Mucosa of descending colon (tissue), 3 donors: ENCODE measurements around the gene DLGAP1. TPM values are rescaled to one million over a fixed set of nuclear protein-coding genes. Genes with fewer than 3 reads are reported as not detected.
"Not testable (repeated sequence)": the region's sequence is repeated elsewhere in the genome, so short reads cannot be mapped to it uniquely, and the experiment has no call there.

Source experiments
- ATAC-seq: fragments of 200-7000 bp; cut with Tn5 transposase; one replicate; pipeline ENCODE4 v1.9.1; 2020; ENCODE audit warnings: mild to moderate bottlenecking, moderate library complexity
- DNase-seq, 3 donors: peaks; one replicate each; pipeline ENCODE4 v3.0.0-alpha.2; 2020
- H3K36me3 ChIP-seq: fragments of 200-600 bp; one replicate; pipeline ENCODE4 v1.8.0; 2021; ENCODE audit warnings: low read depth, mild to moderate bottlenecking
- H3K4me1 ChIP-seq: fragments of 200-600 bp; one replicate; pipeline ENCODE4 v1.8.0; 2021; ENCODE audit warnings: low read depth, mild to moderate bottlenecking
- H3K4me3 ChIP-seq: fragments of 200-600 bp; one replicate; pipeline ENCODE4 v1.8.0; 2021; ENCODE audit warnings: mild to moderate bottlenecking
- H3K9me3 ChIP-seq: fragments of 200-600 bp; one replicate; pipeline ENCODE4 v1.8.0; 2021; ENCODE audit warnings: mild to moderate bottlenecking
- intact Hi-C, 2 donors: fragments of 100-400 bp; cut with DNase I in 1 of 2; cut with micrococcal nuclease in 1 of 2; formaldehyde crosslinking; loops; one replicate each; pipeline versions ENCODE4 v1.11.0 to v1.11.1; 2022; cut with DNase I, micrococcal nuclease
- long read RNA-seq, 2 donors: library from polyadenylated mRNA; unstranded; transcript quantifications; one replicate each; pipeline ENCODE4 v2.0.0, GENCODE V29; 2019 to 2021
- total RNA-seq, 3 donors: library from RNA; stranded (reverse); fragmentation: NEBNext Ultra II Directional in 2 of 3; extraction: Animal tissue kit (Norgen Biotek cat#: 25700) in 2 of 3; gene quantifications; one replicate each; pipeline versions ENCODE4 v1.2.1 to v1.2.4, GENCODE V29; 2021 to 2023
- TF ChIP-seq, protein P1 (sequence below): fragments of 200-600 bp; IDR thresholded peaks from one replicate; pipeline ENCODE4 v1.8.0; 2022; ENCODE audit warnings: antibody characterized with exemption, mild to moderate bottlenecking
- donor health status: DM: no; HTN: no; CAD: no; lungs with moderate emphysema.
- donor health status: DM: no; HTN: no; CAD: no.
- donor health status: DM: no; HTN: yes; CAD: no.

DLGAP1 gene
- total RNA-seq: 1 to 10 TPM in 2 of 3 donors, under 1 TPM in 1; 0.46 to 6.8 (median 4.1) TPM
- long read RNA-seq, donor 1, partial matches to known transcripts: 0 of 4 reads
- long read RNA-seq, donor 1, other reads (novel, unspliced or antisense): 4 of 4 reads
- long read RNA-seq, donor 2, partial matches to known transcripts: 0 of 1 reads
- long read RNA-seq, donor 2, other reads (novel, unspliced or antisense): 1 of 1 reads

DNA sequence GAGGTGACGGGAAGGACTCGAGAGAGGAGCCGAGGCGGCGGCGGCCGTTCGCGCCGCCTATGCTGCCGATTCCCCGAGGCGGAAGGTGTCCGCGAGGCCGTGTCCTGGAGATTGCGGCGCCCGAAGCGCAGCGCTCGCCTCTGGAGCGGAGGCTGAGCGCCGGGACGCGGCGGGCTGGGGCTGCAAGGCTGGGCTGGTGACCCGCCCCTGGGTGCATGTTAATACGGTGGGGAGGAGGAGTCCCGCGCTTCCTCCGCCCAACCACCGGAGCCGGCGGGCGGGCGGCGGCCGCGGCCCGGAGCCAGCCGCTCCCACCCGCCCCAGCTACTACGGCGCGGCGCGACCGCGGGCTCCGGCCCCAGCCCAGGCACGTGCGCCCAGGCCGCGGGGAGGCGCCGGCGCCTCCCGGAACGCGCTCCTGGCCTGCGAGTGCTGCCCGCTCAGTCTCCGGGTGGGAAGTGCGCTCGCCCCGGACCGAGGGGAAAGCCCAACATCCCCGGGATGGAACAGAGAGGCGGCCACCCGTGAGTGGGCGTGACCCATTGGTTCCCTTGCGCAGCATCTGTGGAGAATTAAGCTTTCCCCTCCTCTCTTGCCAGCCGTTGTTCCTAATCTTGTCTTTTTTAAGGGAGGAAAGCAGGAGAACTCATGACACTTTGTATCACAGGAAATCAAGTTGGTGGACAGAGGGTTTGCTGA is at the start of gene DLGAP1:
Gene DLGAP1, minus strand, starts transcription at position 195 of the 699 bp plus-strand sequence.
- ATAC-seq (peak; percentile 88), DNase-seq (peak; percentile 58 to 76 (median 71))
- Histone ChIP-seq H3K9me3 (no peaks in the 10 kb centered on the region), H3K4me3 (no peak within 1 kb of the TSS), H3K4me1 (peaks cover 3% of the 10 kb centered on the region), H3K36me3 (no peaks in the 10 kb centered on the region)
- intact Hi-C loops: no loop called here
- TF ChIP-seq, protein P1, sequence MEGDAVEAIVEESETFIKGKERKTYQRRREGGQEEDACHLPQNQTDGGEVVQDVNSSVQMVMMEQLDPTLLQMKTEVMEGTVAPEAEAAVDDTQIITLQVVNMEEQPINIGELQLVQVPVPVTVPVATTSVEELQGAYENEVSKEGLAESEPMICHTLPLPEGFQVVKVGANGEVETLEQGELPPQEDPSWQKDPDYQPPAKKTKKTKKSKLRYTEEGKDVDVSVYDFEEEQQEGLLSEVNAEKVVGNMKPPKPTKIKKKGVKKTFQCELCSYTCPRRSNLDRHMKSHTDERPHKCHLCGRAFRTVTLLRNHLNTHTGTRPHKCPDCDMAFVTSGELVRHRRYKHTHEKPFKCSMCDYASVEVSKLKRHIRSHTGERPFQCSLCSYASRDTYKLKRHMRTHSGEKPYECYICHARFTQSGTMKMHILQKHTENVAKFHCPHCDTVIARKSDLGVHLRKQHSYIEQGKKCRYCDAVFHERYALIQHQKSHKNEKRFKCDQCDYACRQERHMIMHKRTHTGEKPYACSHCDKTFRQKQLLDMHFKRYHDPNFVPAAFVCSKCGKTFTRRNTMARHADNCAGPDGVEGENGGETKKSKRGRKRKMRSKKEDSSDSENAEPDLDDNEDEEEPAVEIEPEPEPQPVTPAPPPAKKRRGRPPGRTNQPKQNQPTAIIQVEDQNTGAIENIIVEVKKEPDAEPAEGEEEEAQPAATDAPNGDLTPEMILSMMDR: no peak

DNA sequence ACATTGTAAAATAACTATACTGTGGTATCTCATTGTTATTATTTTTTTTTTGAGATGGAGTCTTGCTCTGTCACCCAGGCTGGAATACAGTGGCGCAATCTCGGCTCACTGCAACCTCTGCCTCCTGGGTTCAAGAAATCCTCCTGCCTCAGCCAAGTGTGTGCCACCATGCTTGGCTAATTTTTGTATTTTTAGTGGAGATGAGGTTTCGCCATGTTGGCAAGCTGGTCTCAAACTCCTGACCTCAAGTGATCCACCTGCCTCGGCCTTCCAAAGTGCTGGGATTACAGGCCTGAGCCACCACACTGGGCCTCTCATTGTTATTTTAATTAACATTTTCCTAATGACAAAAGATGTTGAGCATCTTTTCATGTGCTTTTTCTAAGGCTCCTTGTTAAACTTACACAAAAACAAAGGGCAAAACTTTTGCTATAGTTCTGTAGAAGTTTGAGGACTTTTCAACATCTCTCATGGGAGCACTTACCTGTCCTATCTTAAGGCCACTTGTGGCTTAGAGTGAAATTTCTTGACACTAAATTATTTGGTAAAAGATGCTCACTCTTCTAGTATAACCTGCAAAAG is 39.7 kb upstream of the DLGAP1 start:
- intact Hi-C loops, H3K4me1 ChIP-seq, ATAC-seq, DNase-seq, H3K9me3 ChIP-seq, H3K4me3 ChIP-seq, H3K36me3 ChIP-seq: not testable (repeated sequence)

DNA sequence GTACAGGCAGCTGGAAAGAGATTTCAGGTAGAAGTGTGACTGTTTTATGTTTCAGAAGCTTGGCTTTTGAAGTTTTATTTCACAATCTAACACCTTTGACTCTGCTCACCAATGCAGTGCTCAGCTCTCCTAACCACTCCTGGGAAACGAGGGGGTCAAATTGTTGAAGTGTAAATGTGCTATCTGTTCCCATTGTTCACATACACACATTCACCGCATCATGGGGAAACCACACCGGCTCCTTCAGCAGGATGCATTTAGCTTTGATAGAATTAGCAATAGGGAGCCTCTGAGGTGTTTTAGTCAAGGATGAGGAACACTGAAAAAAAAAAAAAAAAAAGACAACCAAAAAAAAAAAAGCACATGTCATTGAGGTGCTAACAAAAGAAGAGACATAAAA is 13.4 kb upstream of the DLGAP1 start:
- ATAC-seq (no peak), DNase-seq (no peak)
- Histone ChIP-seq H3K4me3 (no peak overlapping the region), H3K4me1 (no peaks in the 10 kb centered on the region), H3K9me3 (no peaks in the 10 kb centered on the region), H3K36me3 (no peaks in the 10 kb centered on the region)
- intact Hi-C loops: no loop called here
- TF ChIP-seq, protein P1: no peak

DNA sequence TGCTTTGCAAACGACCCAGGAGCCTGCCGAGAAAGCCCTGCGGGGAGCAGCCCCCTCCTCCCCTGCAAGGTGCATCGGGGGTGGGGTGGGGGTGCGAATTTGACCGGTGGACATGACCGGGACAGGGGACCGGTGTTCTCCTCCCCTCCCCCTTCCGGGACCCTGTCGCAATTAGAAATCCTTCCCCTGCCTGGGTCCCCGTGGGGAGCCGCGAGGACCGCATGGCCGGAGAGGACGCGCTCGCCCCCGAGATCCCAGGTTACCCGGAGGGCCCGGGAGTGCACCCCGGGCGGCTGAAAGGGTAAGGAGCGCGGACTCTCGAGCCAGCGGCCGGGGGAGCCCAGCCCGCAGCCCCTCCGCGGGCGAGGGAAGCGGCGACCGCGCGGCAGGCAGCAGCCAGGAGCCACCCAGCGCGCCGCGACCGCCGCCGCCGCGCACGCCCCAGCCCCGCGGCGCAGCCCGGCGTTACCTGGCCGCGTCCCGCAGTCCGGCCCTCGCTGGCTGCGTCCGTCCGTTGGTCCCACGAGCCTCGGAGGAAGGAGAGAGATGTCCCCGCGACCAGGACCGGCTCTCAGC is 482 bp downstream of the DLGAP1 start:
- intact Hi-C loops: no loop called here
- ATAC-seq (peak; percentile 53), DNase-seq (no peak)
- TF ChIP-seq, protein P1: no peak
- Histone ChIP-seq H3K9me3 (no peaks in the 10 kb centered on the region), H3K4me1 (peaks cover 3% of the 10 kb centered on the region), H3K4me3 (no peak overlapping the region), H3K36me3 (no peaks in the 10 kb centered on the region)

DNA sequence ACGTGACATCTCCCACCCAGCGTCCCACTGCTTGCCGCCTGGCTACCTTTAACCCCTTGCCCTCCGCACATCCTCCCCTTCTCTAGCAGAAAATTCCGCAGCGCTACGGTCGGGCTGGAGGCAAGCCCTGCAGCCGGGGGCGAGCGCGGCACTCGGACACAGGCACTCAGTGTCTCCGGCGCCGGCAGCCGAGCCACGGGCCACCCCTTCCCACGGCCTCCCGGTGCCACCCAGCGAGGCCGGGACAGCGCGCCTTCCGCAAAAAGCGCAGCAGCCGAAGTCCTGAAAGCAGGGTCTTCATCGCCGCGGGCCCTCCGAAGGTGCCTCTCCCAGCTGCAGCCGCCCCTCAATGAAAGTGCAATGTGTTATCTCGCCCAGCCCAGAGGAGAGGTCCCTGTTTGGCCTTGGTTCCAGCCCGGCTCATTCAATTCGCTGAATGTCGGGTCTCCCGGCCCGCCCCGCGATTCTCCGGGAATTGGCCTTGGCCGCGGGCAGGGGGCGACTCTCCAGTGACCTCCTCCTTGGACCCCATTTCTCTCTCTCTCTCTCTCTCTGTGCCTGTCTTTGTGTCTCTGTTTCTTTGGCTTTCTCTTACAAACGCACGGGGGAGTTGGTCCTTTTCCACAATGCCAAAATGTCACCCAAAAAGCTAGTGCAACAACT is 1.1 kb downstream of the DLGAP1 start:
- H3K36me3 ChIP-seq: no peaks in the 10 kb centered on the region
- no peaks in the 10 kb centered on the region for H3K9me3 ChIP-seq
- no peak overlapping the region for H3K4me3 ChIP-seq
- TF ChIP-seq, protein P1: no peak
- peaks cover 3% of the 10 kb centered on the region for H3K4me1 ChIP-seq
- ATAC-seq (no peak), DNase-seq (peak in 1 of 3 donors; percentile 37)
- intact Hi-C loops: no loop called here
